SK-N-MC (cell line): ENCODE results near the gene NDUFA11.

Source experiments
- DNase-seq: peaks from one replicate; pipeline ENCODE4 v3.0.0-alpha.2; 2011; ENCODE audit warnings: low read depth, low spot score
- H3K27ac ChIP-seq: fragments of 200-600 bp; sonication (generic); 2 replicates; pipeline ENCODE4 v1.5.1; 2016; ENCODE audit warnings: mixed run types
- H3K36me3 ChIP-seq: fragments of 200-600 bp; sonication (generic); 2 replicates; pipeline ENCODE4 v1.6.1; 2017; ENCODE audit warnings: antibody characterized with exemption, low read length, mixed read lengths; ENCODE audit not compliant: insufficient read depth
- H3K4me3 ChIP-seq: fragments of 200-600 bp; sonication (generic); 2 replicates; pipeline ENCODE4 v1.5.1; 2016
- H3K9ac ChIP-seq: fragments of 200-600 bp; sonication (generic); 2 replicates; pipeline ENCODE4 v1.8.0; 2017; ENCODE audit warnings: mixed run types, mixed read lengths; ENCODE audit not compliant: insufficient read length
- H3K9me3 ChIP-seq: fragments of 200-600 bp; sonication (generic); 2 replicates; pipeline ENCODE4 v1.6.1; 2017; ENCODE audit warnings: low read depth, mild to moderate bottlenecking, antibody characterized with exemption, low read length, moderate library complexity, mixed read lengths
- EZH2 ChIP-seq: fragments of 200-600 bp; sonication (generic); IDR thresholded peaks from one replicate; pipeline ENCODE4 v1.6.1; 2017; ENCODE audit warnings: antibody characterized with exemption
- FOXP2 ChIP-seq: optimal IDR thresholded peaks from 2 replicates; pipeline ENCODE3; 2011; ENCODE audit warnings: mild to moderate bottlenecking, moderate library complexity; ENCODE audit not compliant: insufficient read depth; ENCODE audit errors: extremely low read length, control extremely low read depth
- POLR2AphosphoS5 ChIP-seq: IDR thresholded peaks from 2 replicates; pipeline ENCODE4 v1.6.1; 2012; ENCODE audit warnings: mild to moderate bottlenecking, low read depth, low read length, borderline replicate concordance

NDUFA11 gene

GRCh38 chr19:5915782-5916165, 12.2 kb upstream of the NDUFA11 start:
- no peak overlapping the region for H3K4me3 ChIP-seq
- DNase-seq: no peak
- peaks cover 35% of the 10 kb centered on the region; the same call in 1 of the 2 replicates for H3K36me3 ChIP-seq
- H3K27ac ChIP-seq: no peak overlapping the region
- no peaks in the 10 kb centered on the region for H3K9me3 ChIP-seq
- TF ChIP-seq FOXP2: no peak
- no peak for TF ChIP-seq EZH2
- TF ChIP-seq POLR2AphosphoS5: no peak
- H3K9ac ChIP-seq: no peak overlapping the region

DNA sequence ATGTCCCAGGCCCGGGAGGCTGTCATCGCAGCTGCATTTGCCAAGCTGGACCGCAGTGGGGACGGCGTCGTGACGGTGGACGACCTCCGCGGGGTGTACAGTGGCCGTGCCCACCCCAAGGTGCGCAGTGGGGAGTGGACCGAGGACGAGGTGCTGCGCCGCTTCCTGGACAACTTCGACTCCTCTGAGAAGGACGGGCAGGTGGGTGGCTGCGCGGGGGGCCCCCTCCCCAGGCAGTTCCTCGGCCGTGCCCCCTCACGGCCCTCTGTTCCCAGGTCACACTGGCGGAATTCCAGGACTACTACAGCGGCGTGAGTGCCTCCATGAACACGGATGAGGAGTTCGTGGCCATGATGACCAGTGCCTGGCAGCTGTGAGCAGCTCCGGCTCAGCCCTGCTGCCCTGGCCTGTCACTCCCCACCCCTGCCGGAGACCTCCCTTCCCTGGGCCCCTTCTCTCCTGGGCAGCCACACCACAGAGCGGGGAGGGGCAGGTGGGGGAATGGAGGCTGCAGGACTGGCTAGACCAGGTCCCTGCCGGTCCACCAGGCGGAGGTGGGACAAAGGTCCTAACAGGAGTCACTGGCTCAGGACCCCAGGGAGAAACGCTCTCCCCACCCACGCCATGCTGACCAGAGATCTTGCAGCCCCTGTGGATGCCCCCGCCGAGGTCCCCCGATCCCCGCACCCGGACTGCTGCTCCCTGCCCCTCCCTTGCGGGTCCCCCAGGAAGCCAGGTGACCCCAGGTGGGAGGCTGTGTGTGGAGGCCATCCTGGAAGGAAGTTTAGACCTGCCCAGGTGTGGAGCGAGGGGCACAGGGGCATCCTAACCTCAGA, 11.6 kb upstream of the NDUFA11 start:
- H3K9ac ChIP-seq: no peak overlapping the region
- DNase-seq: no peak
- H3K27ac ChIP-seq: no peak overlapping the region
- no peak for TF ChIP-seq EZH2
- no peak for TF ChIP-seq FOXP2
- TF ChIP-seq POLR2AphosphoS5: no peak
- no peaks in the 10 kb centered on the region for H3K9me3 ChIP-seq
- H3K36me3 ChIP-seq: peaks cover 32% of the 10 kb centered on the region; the same call in 1 of the 2 replicates
- no peak overlapping the region for H3K4me3 ChIP-seq

DNA sequence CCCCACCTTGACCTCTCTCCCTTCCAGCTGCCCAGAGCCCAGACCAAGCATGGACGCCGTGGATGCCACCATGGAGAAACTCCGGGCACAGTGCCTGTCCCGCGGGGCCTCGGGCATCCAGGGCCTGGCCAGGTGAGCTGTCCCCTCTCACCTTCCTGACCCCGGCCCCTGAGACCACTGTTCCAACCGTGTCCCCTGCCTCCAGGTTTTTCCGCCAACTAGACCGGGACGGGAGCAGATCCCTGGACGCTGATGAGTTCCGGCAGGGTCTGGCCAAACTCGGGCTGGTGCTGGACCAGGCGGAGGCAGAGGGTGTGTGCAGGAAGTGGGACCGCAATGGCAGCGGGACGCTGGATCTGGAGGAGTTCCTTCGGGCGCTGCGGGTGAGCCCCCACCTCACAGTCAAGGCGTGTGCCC, 10.8 kb upstream of the NDUFA11 start:
- Histone ChIP-seq H3K9ac (no peak overlapping the region), H3K36me3 (peaks cover 28% of the 10 kb centered on the region; the same call in 1 of the 2 replicates), H3K4me3 (no peak overlapping the region), H3K27ac (no peak overlapping the region), H3K9me3 (no peaks in the 10 kb centered on the region)
- no peak for DNase-seq
- TF ChIP-seq POLR2AphosphoS5 (no peak), EZH2 (no peak), FOXP2 (no peak)

- peaks cover 24% of the 10 kb centered on the region; the same call in 1 of the 2 replicates for H3K36me3 ChIP-seq
Measured at GRCh38 chr19:5913739-5914357, 10.3 kb upstream of the NDUFA11 start, which contains the start of gene CAPS. Gene CAPS (plus strand): TSS chr19:5914254. CDS start chr19:5914407, 153 bp downstream.

GRCh38 chr19:5911366-5911765, 7.8 kb upstream of the NDUFA11 start:
- no peak overlapping the region for H3K9ac ChIP-seq
- DNase-seq: no peak
- H3K9me3 ChIP-seq: no peaks in the 10 kb centered on the region
- peak overlapping the region; percentile 31; the same call in 1 of the 2 replicates for H3K27ac ChIP-seq
- no peak overlapping the region for H3K4me3 ChIP-seq
- H3K36me3 ChIP-seq: peaks cover 3% of the 10 kb centered on the region; the same call in 1 of the 2 replicates
- no peak for TF ChIP-seq POLR2AphosphoS5
- TF ChIP-seq EZH2: no peak
- TF ChIP-seq FOXP2: no peak

More at GRCh38 chr19:5913739-5914357, 10.3 kb upstream of the NDUFA11 start, which contains the start of gene CAPS:
- DNase-seq: no peak
- TF ChIP-seq EZH2: no peak
- TF ChIP-seq POLR2AphosphoS5: no peak; the same call in 1 of the 2 replicates
- no peak for TF ChIP-seq FOXP2
- no peak within 1 kb of the TSS for H3K9ac ChIP-seq
- H3K9me3 ChIP-seq: no peaks in the 10 kb centered on the region
- no peak within 1 kb of the TSS for H3K4me3 ChIP-seq
- H3K27ac ChIP-seq: no peak within 1 kb of the TSS

- Histone ChIP-seq H3K9ac (no peak overlapping the region), H3K4me3 (no peak overlapping the region), H3K36me3 (no peaks in the 10 kb centered on the region; the same call in 1 of the 2 replicates), H3K27ac (no peak overlapping the region), H3K9me3 (no peaks in the 10 kb centered on the region)
- DNase-seq: no peak
- TF ChIP-seq FOXP2: no peak
- TF ChIP-seq POLR2AphosphoS5: no peak
- TF ChIP-seq EZH2: no peak
Measured at GRCh38 chr19:5910638-5910907, 7.0 kb upstream of the NDUFA11 start.

GRCh38 chr19:5908773-5909442, 5.3 kb upstream of the NDUFA11 start:
- H3K9me3 ChIP-seq: no peaks in the 10 kb centered on the region
- H3K9ac ChIP-seq: no peak overlapping the region
- H3K4me3 ChIP-seq: no peak overlapping the region
- no peak for DNase-seq
- 0 out of 2 replicates have a peak overlapping the region, but pooled peaks have one; percentile 2 for H3K27ac ChIP-seq
- no peak for TF ChIP-seq FOXP2
- TF ChIP-seq POLR2AphosphoS5: no peak
- TF ChIP-seq EZH2: no peak
- no peaks in the 10 kb centered on the region for H3K36me3 ChIP-seq

- no peak for DNase-seq
- TF ChIP-seq POLR2AphosphoS5 (no peak), FOXP2 (no peak), EZH2 (no peak)
- Histone ChIP-seq H3K4me3 (no peak overlapping the region), H3K9ac (no peak overlapping the region), H3K27ac (no peak overlapping the region), H3K9me3 (no peaks in the 10 kb centered on the region), H3K36me3 (no peaks in the 10 kb centered on the region; the same call in 1 of the 2 replicates)
Measured at GRCh38 chr19:5907241-5907640, 3.7 kb upstream of the NDUFA11 start.
